ENCODE measurements around the gene METTL24.
A peak's percentile ranks its signal among the peaks of the same experiment; 100 is the strongest.
"Not testable (repeated sequence)": the region's sequence is repeated elsewhere in the genome, so short reads cannot be mapped to it uniquely, and the experiment has no call there.

METTL24 gene

GRCh38 chr6:110285306-110286060 is 72.7 kb downstream of the METTL24 start:
- TF ChIP-seq JUND (IDR thresholded peaks at IDR 0.05; ENCODE audit: low read depth), result no peak
- in situ Hi-C loops (cut with HindIII; ENCODE audit: low pct_unique_long_range_greater_than_20kb, low sequenced_read_pairs), result no loop called here
- no peak for DNase-seq (ENCODE audit: low read depth in 1 of 2, low spot score in 1 of 2)

- DNase-seq (ENCODE audit: low read depth in 1 of 2, low spot score in 1 of 2), result no peak
- in situ Hi-C loops (cut with HindIII; ENCODE audit: low pct_unique_long_range_greater_than_20kb, low sequenced_read_pairs), result no loop called here
- no peak for TF ChIP-seq JUND (IDR thresholded peaks at IDR 0.05; ENCODE audit: low read depth)
These were observed 73.3 kb downstream of the METTL24 start for GRCh38 chr6:110284855-110285254.

- DNase-seq (ENCODE audit: low read depth in 1 of 2, low spot score in 1 of 2), result no peak
- in situ Hi-C loops (cut with HindIII; ENCODE audit: low pct_unique_long_range_greater_than_20kb, low sequenced_read_pairs), result no loop called here
- no peak for TF ChIP-seq JUND (IDR thresholded peaks at IDR 0.05; ENCODE audit: low read depth)
These were observed 74.5 kb downstream of the METTL24 start for GRCh38 chr6:110283657-110284056.

- DNase-seq (ENCODE audit: low read depth in 1 of 2, low spot score in 1 of 2), result peak in 1 of 2 experiments; percentile 4
- in situ Hi-C loops (cut with HindIII; ENCODE audit: low pct_unique_long_range_greater_than_20kb, low sequenced_read_pairs), result no loop called here
- TF ChIP-seq JUND (IDR thresholded peaks at IDR 0.05; ENCODE audit: low read depth), result no peak
These were observed 75.7 kb downstream of the METTL24 start for GRCh38 chr6:110282412-110282811.

- no peak for DNase-seq (ENCODE audit: low read depth in 1 of 2, low spot score in 1 of 2)
- TF ChIP-seq JUND (IDR thresholded peaks at IDR 0.05; ENCODE audit: low read depth), result no peak
- in situ Hi-C loops (cut with HindIII; ENCODE audit: low pct_unique_long_range_greater_than_20kb, low sequenced_read_pairs), result no loop called here
These were observed 81.0 kb downstream of the METTL24 start for GRCh38 chr6:110277100-110277665.

GRCh38 chr6:110272781-110273180 is 85.4 kb downstream of the METTL24 start:
- DNase-seq (ENCODE audit: low read depth in 1 of 2, low spot score in 1 of 2); in situ Hi-C loops (cut with HindIII; ENCODE audit: low pct_unique_long_range_greater_than_20kb, low sequenced_read_pairs): not testable (repeated sequence)

GRCh38 chr6:110271732-110272022 is 86.5 kb downstream of the METTL24 start:
- in situ Hi-C loops (cut with HindIII; ENCODE audit: low pct_unique_long_range_greater_than_20kb, low sequenced_read_pairs), result no loop called here
- DNase-seq (ENCODE audit: low read depth in 1 of 2, low spot score in 1 of 2), result no peak
- TF ChIP-seq JUND (IDR thresholded peaks at IDR 0.05; ENCODE audit: low read depth), result no peak

- in situ Hi-C loops (cut with HindIII; ENCODE audit: low pct_unique_long_range_greater_than_20kb, low sequenced_read_pairs), result no loop called here
- DNase-seq (ENCODE audit: low read depth in 1 of 2, low spot score in 1 of 2), result no peak
- no peak for TF ChIP-seq JUND (IDR thresholded peaks at IDR 0.05; ENCODE audit: low read depth)
These were observed 88.0 kb downstream of the METTL24 start for GRCh38 chr6:110270165-110270564.

- no peak for DNase-seq (ENCODE audit: low read depth in 1 of 2, low spot score in 1 of 2)
- TF ChIP-seq JUND (IDR thresholded peaks at IDR 0.05; ENCODE audit: low read depth), result no peak
- in situ Hi-C loops (cut with HindIII; ENCODE audit: low pct_unique_long_range_greater_than_20kb, low sequenced_read_pairs), result no loop called here
These were observed 88.5 kb downstream of the METTL24 start for GRCh38 chr6:110269623-110270022.

GRCh38 chr6:110266996-110267395 is 91.2 kb downstream of the METTL24 start:
- in situ Hi-C loops (cut with HindIII; ENCODE audit: low pct_unique_long_range_greater_than_20kb, low sequenced_read_pairs), result no loop called here
- no peak for DNase-seq (ENCODE audit: low read depth in 1 of 2, low spot score in 1 of 2)
- no peak for TF ChIP-seq JUND (IDR thresholded peaks at IDR 0.05; ENCODE audit: low read depth)

- no peak for TF ChIP-seq JUND (IDR thresholded peaks at IDR 0.05; ENCODE audit: low read depth)
- DNase-seq (ENCODE audit: low read depth in 1 of 2, low spot score in 1 of 2), result no peak
- in situ Hi-C loops (cut with HindIII; ENCODE audit: low pct_unique_long_range_greater_than_20kb, low sequenced_read_pairs), result no loop called here
These were observed 92.9 kb downstream of the METTL24 start for GRCh38 chr6:110265273-110265672.

GRCh38 chr6:110256366-110256765 is 101.8 kb downstream of the METTL24 start:
- DNase-seq (ENCODE audit: low read depth in 1 of 2, low spot score in 1 of 2), result no peak
- in situ Hi-C loops (cut with HindIII; ENCODE audit: low pct_unique_long_range_greater_than_20kb, low sequenced_read_pairs), result no loop called here
- no peak for TF ChIP-seq JUND (IDR thresholded peaks at IDR 0.05; ENCODE audit: low read depth)

GRCh38 chr6:110255211-110255750 is 102.9 kb downstream of the METTL24 start:
- in situ Hi-C loops (cut with HindIII; ENCODE audit: low pct_unique_long_range_greater_than_20kb, low sequenced_read_pairs), result no loop called here

More at GRCh38 chr6:110255211-110255750, 102.9 kb downstream of the METTL24 start:
- no peak for TF ChIP-seq JUND (IDR thresholded peaks at IDR 0.05; ENCODE audit: low read depth)
- DNase-seq (ENCODE audit: low read depth in 1 of 2, low spot score in 1 of 2), result peak; percentile 38 to 51

Measured in T47D (cell line).